Measurements from ENCODE around the gene GPR18.

Gene GPR18, protein sequence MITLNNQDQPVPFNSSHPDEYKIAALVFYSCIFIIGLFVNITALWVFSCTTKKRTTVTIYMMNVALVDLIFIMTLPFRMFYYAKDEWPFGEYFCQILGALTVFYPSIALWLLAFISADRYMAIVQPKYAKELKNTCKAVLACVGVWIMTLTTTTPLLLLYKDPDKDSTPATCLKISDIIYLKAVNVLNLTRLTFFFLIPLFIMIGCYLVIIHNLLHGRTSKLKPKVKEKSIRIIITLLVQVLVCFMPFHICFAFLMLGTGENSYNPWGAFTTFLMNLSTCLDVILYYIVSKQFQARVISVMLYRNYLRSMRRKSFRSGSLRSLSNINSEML

DNA sequence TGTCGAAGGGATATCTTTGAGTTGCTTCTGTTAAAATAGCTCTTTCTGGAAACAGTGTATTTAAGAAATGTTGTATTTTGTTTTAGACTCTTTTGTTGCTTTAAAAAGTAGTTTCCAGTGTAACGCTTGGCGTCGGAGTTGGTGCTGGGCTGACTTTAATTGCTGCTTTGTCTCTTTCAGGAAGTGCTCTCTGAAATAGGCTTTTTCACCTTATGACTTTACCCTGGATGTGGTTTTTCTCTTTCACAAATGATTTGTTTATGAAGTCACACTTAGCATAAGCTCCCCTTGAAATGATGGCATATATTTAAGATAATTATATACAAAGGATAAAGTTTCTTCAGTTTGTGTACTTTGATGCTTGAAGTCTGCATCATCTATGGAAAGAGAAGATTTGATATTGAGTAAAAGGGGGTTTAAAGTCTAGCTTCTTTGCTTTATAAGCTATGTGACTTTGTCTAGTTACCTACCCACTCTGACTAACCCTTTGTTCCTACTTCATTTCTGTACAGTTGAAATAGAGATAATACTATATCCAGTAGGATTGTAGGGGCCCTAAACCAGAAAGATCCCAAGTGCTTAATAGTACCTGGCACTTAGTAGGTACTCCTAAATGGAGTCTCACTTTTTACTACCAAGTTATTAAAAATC lies at the start of gene GPR18:
Gene GPR18, minus strand, starts transcription at position 170 of the 651 bp plus-strand sequence. CDS start 2,507 bp downstream, outside the sequence.
- no peak for DNase-seq (ENCODE audit: low spot score)

DNA sequence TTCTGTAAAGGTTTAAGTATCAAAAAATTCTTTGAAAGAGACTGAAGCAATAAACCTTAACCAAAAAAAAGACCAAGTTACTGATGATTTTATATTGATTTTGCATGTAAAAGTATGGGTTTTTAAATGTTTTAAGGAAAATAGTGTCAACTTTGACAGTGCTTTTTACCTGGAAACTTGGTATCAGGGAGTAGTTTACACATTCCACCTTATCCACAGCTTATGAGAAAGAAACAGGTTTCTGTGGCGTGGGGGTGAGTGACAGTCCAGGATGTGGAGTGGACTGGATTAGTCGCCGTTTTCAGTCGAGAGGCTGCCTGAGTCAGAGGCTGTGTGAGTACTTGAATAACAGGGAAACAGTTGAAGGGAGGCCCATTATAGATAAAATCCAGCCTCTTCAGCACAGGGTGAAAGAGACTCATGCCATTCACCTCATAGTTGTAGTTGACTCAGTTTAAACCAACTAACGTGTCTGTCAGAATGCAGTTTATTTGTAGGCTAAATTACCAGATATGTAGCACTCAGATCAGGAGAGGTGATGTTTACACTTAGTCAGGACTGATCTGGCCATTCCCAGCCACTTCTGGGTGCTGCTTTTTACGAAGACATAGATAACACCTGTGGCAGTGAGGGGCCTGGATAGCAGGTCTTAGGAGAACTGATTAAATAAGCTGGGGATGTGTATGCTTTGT lies 49.6 kb upstream of the GPR18 start:
- DNase-seq (ENCODE audit: low spot score): peak; percentile 86

DNA sequence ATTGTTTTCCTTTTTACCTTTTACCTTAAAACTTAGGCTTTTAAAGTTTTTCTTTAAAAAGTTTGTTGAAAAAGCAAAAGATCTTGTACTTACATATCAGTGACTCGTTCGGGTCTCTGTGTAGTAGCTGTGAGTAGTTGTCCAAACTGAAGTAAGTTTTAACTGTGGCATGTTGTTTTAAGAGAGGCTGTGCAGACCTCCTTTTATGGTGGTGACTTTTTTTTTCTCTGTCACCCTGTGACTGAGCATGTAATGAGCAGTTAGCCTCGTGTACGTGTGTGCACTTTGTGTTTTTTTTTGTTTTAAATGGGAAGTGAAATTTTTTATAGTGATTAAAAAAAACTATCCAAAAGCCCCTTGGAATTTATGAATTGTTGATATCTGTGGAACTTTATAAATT lies 49.1 kb upstream of the GPR18 start, which contains the start of gene GPR183:
Gene GPR183, minus strand, starts transcription at position 153 of the 400 bp plus-strand sequence. CDS start 11,254 bp downstream, outside the sequence.
- no peak for DNase-seq (ENCODE audit: low spot score)

DNA sequence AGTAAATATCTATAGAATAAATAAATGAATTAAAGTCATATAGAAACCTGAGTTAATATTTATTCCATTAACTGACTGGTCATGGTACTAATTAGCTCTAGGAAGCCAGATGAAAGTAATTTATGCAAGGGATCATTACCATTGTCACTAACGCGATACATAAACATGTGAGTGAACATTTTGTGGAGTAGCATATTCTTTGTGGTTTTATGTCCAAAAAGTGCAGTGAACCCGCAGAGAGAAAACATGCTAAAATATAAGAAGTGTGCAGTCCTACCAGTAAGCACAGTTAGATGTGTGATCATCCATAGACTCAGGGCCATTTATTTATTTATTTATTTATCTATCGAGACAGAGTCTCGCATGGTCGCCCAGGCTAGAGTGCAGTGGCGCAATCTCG lies 47.4 kb upstream of the GPR18 start:
- no peak for DNase-seq (ENCODE audit: low spot score)

GRCh38 chr13:99305158-99305557 lies 47.0 kb upstream of the GPR18 start:
- DNase-seq (ENCODE audit: low spot score): no peak

GRCh38 chr13:99304541-99304940 lies 46.4 kb upstream of the GPR18 start:
- DNase-seq (ENCODE audit: low spot score): no peak

DNA sequence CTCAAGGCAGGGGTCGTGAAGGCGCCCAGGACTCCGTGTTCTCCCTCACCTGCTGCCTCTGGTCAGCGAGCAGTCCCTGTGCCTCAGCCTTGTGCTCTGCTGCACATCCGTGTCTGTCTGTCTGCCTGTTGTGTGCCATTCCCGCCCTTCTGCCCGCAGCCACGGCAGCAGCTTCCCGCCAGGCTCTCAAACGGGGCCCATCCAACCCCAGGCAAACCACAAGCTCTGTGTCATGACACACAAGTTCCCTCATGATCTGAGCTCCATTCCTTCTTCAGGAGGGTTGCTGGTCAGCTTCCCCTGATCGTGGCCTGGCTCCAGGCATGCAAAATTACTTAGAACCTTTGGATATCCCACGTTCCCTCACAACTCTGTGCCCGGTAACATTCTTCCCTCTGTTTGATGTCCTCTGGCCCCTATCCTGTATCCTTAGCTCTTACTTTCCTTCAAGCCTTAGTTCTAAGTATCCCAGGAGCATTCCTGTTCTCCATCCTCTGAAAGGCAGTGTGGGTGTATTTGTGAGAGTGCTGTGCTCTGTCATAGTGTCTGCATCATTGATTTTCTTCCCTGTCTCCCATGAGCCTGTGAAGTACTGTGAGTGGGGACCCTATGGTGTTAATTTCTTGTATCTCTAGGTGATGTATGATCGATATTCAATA lies 45.8 kb upstream of the GPR18 start:
- no peak for DNase-seq (ENCODE audit: low spot score)

DNA sequence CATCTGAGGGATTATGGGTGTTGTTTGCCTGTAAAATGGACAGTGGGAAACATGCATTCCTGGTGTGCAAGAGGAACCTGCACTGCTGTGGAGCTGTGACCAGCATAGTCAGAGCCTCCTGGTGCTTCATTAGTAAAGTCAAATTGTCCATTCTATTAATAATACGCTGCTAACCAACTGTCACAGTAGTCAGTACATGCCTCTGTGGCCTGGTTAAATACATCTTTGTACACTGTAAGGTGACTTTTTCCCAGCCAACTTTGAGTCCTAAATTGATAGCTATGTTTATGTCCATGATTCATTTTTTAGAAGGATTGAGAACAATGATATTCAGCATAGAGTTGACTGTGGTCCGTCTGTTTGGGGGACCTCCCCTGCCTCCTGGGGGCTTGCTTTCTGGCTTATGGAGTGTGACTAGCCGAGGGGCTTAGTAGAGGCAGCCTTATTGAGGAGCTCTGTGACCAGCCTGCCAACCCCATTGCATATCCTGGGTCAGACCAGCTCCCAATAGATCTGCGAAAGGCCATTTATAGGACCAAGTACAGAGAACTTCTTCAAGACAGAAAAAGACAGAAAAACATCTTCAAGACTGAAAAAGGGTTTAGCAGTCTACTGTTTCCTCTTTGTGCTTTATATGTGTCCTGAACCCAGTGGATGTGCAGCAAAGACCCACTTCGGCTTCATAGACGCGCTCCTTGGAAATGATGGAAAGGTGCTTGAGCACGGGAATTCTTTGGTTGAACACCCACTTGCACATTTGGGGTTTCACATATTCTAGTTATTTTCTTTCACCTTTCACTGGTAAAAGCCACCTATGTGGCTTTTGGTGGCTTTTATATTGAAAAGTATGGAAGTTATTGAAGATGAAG lies 44.7 kb upstream of the GPR18 start:
- no peak for DNase-seq (ENCODE audit: low spot score)

DNA sequence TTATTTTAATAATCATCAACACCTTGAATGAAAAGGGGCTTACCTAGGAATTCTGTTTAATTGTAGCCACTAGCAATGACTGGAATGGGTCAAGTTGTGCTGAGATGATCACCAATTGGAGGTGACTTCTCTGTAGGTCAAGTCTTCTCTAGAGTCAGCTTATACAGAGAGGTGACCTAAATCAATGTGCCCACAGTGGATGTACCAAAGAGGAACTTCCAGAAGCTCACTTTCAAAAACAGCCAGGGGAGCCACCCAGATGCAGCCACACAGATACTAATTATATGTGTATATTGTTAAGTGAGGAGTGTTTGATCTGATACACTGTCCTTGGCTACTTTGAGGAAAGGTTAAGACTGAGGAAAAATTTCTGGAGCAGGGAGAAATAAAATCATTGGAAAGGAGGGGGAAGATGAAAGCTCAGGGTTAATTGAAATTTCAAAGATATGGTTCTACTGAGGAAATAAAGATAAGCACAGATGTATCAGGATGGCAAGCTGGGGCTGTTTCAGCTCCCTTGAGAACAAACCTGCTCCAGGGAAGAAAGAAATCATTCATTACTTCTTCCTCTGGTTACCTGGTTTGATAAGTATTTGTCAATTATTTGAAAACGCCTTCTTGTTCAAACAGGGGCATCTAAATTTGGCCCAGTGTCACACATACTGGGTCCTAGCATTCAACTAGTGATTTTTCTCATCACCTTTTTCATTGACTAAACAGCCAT lies 43.9 kb upstream of the GPR18 start:
- DNase-seq (ENCODE audit: low spot score): no peak

GRCh38 chr13:99301056-99301838 lies 43.1 kb upstream of the GPR18 start:
- no peak for DNase-seq (ENCODE audit: low spot score)

GRCh38 chr13:99299920-99300341 lies 41.8 kb upstream of the GPR18 start:
- no peak for DNase-seq (ENCODE audit: low spot score)

DNA sequence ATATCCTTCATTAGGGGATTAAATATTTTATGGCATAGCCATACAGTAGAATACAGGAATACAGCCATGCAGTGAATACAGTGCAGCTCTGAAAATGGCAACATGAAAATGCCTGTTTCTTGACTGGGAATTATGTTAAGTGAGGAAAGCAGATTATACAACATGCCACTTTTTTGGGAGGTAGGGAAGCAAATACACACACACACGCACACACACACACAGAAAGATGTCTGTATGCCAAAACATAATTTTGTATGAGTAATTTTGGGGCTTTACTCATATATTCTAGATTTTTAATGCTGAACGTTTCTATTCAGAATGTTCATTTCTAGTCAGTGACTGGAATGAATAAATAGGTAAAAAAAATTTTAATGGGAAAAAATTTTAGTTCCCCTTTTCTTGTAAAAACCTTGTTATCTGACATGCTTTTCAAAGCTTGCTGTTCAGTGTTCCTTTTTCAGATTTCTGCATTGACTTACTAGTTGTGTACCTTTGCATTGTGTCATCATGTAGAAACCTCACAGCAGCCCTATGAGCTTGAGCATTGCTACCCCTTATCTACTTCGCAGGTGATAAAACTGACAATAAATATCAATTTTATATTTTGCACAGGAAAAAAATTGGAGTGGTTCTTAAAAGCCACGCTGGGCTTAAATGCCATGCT lies 41.2 kb upstream of the GPR18 start:
- DNase-seq (ENCODE audit: low spot score): no peak

DNA sequence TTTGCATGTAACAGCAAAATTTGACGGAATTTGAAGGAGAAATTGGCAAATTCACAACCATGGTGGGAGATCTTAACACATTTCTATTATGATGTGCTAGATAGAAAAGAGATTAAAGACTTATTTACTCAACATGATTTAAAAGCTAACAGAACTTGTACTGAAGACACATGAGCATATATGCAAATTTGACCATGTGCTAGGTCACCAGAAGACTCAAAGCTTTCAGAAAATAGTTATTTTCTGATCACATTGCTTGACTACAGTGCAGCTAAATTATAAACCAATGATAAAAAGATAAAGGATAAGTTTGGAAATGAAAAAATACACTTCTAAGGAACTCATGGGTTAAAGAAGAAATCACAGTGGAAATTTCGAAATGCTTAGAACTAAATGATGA lies 39.9 kb upstream of the GPR18 start:
- no peak for DNase-seq (ENCODE audit: low spot score)

- DNase-seq (ENCODE audit: low spot score): no peak
These were observed 39.2 kb upstream of the GPR18 start for GRCh38 chr13:99297331-99297730.

DNA sequence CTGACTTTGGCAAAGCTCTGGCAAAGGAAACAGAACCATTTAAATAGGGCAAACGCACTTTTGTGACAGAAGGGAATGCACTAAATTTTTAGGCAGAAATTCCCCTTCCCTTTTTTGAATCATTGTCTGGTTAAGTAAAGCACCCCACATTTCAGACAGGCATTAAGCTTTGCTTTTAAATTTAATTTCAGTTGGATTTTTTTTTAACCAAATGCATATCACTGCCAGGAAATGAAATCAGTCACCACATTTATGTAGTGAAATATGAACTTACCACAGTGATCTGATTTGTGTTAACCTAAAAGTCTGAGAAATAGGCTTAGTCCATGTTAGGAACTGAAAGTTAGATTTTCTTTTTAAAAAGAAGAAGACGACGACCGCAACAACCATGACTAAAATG lies 38.2 kb upstream of the GPR18 start:
- DNase-seq (ENCODE audit: low spot score): no peak

DNA sequence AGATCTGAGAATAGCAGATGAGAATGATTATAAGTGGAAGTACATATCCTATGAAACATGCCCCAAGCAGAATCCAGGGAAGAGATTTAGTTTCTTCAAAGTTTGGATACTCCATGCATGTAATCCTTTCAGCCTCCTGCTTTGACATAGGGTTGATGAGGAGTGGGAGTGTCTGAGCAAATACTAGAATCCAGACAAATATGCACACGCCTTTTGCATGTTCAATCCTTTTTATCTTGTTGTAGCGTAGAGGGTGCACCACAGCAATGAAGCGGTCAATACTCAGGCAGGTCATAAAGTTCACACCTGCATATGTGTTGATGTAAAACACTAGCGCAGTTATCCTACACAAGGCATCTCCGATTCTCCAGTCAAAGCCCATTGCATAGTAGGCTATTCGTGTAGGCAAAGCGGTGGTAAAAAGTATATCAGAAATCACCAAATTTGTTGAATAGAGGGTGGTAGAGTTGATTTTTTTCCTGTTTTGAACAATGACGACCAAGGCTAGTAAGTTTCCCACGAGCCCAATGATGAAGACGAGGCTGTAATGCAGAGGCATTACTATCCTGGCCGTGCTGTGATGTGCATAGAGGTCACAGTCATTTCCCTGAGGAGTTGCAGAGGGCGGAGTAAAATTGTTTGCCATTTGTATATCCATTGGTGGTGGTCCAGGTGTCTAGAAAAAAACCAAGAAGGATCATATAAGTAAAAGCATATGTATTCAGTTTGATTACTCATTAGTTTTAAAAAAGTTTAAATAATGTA lies 37.5 kb upstream of the GPR18 start:
- DNase-seq (ENCODE audit: low spot score): no peak

DNA sequence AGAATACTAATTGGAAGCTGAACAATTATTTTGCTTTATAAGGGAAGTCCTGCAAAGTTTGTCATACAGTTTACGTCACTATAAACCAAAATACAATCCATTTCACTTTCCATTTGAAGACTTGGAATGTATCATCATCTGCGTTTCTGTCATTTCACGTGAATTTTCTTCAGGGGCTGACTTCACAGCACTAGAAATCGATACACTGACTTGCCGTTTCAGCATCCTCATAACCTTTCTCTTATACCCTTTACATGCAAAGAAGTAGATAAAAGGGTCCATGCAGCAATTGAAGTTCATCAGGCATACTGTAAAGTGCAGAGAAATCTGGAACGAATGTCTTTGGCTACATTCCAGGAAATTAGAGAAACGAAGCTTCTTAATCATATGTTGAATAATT lies 36.8 kb upstream of the GPR18 start:
- DNase-seq (ENCODE audit: low spot score): no peak

- no peak for DNase-seq (ENCODE audit: low spot score)
These were observed 36.0 kb upstream of the GPR18 start for GRCh38 chr13:99294198-99294597.

GRCh38 chr13:99293178-99293577 lies 35.0 kb upstream of the GPR18 start:
- DNase-seq (ENCODE audit: low spot score): no peak

Measured in kidney capillary endothelial cell (primary cell).